Measurements from ENCODE around the gene STEEP1. TPM values are rescaled to one million over a fixed set of nuclear protein-coding genes. Genes with fewer than 3 reads are reported as not detected.

The STEEP1 gene
- total RNA-seq (2014; rRNA removed; shearing (Covaris generic)): 66.6 and 87.6 TPM in 2 replicates

DNA sequence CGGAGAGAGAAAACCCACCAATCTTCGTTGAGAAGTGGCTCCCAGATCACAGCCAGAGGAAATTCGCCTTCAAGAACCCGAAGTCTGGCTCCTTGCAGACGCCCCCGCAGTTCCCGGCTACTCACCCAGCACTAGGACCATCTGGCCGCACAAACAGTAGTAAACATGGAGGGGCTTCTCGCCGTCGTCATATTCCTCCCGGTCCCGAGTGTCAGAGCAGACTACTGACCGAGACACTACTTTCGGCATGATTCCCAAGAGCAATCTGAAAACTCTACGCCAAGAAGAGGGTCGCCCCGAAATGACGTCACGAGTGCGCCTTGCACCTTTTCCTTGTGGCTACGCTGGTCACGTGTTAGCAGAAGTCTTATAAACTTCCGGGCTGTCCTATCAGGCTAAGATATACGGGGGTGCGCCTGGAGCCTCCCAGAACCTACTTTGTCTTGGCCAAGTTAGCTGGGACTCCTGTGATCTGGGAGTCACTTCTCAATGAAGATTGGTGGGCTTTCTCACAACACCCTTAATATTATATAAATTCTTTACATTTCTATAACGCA is at the start of gene STEEP1:
STEEP1 (minus strand) TSS at position 303 of the 557 bp plus-strand sequence; CDS start at position 249, 54 bp downstream.
- DNase-seq (ENCODE audit: low read depth): peak; percentile 98

DNA sequence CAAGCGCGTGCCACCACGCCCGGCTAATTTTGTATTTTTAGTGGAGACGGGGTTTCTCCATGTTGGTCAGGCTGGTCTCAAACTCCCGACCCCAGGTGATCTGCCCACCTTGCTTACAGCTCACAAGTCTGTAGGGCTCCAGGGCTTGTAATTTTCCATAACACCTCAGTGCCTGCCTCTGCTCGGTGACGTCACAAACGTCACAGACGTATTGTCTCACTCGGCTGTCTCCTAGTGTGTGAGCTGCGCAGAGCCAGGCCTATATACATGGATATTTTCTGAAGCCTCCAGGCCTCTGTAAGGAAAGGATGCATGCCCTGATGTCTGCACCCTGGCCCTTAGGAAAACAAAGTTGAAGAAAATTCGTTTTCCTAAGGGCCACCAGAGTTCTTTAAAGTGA is 49.6 kb upstream of the STEEP1 start:
- DNase-seq (ENCODE audit: low read depth): no peak

- DNase-seq (ENCODE audit: low read depth): no peak
Observed at GRCh38 chrX:119607018-119607389, 41.8 kb upstream of the STEEP1 start.

DNA sequence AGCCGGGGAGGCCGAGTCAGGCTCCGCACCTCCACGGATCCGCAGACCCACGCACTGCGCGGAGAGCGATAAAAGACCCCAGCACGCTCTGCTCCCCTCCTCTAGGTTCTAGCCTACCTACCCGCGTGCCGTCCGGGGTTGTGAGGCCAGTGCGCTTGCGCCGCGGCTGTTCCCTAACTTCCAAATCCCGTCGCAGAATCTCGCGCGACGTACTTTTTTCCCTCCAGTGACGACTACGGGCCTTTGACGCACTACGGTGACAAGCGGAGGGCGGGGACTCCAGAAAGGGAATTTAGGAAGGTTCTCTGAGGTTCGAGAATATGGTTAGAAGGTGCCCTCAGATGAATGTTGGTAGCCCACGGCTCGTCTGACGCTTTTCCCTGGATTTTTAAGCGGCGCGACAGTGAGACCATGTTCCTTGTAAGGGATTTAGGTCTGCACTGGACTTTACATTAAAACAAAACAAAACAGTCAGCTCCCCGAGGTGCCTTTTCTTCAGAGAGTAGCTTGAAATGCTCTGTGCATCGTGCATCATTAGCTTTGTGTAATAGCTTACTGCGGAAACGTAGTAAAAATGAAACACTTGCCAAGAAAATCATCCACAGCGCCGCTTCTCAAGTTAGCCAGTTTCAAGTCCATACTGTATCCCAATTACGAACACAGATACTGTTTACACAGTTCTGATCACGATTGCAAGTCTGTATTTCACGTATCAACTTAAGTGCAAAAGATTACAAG is 41.2 kb upstream of the STEEP1 start, which contains the start of gene NKRF:
NKRF (minus strand) TSS at position 145 of the 738 bp plus-strand sequence.
- DNase-seq (ENCODE audit: low read depth): peak; percentile 97

GRCh38 chrX:119605464-119606279 is 40.5 kb upstream of the STEEP1 start:
- DNase-seq (ENCODE audit: low read depth): peak; percentile 31

- no peak for DNase-seq (ENCODE audit: low read depth)
Observed at GRCh38 chrX:119604766-119605463, 39.7 kb upstream of the STEEP1 start.

GRCh38 chrX:119602701-119603255 is 37.6 kb upstream of the STEEP1 start:
- DNase-seq (ENCODE audit: low read depth): peak; percentile 24

GRCh38 chrX:119589810-119590209 is 24.6 kb upstream of the STEEP1 start:
- DNase-seq (ENCODE audit: low read depth): no peak

GRCh38 chrX:119583431-119584059 is 18.3 kb upstream of the STEEP1 start:
- no peak for DNase-seq (ENCODE audit: low read depth)

- no peak for DNase-seq (ENCODE audit: low read depth)
Observed at GRCh38 chrX:119579414-119579813, 14.2 kb upstream of the STEEP1 start.

GRCh38 chrX:119574394-119575266 is 9.4 kb upstream of the STEEP1 start, which contains the start of gene UBE2A:
TSS of gene UBE2A (plus strand) at chrX:119574563. CDS start at chrX:119574712, 149 bp downstream.
- peak; percentile 91 for DNase-seq (ENCODE audit: low read depth)

DNA sequence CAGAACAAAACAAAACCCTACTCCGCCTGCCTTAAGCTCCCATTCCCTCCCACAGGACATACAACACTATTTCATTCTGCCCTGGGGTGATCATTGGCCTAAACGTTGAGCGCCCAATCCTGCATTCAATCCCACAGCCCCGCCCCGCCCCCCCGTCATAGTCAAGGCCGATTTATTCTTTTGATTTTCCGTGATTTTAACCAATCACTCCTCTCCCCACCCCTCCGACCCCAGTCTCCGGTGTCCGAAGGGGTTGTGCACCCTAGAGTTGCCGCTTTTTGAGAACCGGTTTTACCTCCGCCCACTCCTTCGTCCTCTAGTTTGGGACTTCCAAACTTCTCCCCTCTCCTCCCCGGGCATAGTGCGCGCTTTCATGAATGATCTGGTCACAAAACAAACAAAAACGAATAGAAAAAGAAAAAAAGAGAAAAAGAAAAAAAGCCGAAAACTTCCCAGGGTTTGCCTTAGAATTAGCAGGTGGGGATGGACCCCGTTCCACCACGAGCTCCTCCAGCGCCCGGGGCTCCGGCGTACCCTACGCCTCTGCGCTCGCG is 8.7 kb upstream of the STEEP1 start:
- DNase-seq (ENCODE audit: low read depth): peak; percentile 71

GRCh38 chrX:119573222-119573621 is 8.0 kb upstream of the STEEP1 start:
- DNase-seq (ENCODE audit: low read depth): no peak

DNA sequence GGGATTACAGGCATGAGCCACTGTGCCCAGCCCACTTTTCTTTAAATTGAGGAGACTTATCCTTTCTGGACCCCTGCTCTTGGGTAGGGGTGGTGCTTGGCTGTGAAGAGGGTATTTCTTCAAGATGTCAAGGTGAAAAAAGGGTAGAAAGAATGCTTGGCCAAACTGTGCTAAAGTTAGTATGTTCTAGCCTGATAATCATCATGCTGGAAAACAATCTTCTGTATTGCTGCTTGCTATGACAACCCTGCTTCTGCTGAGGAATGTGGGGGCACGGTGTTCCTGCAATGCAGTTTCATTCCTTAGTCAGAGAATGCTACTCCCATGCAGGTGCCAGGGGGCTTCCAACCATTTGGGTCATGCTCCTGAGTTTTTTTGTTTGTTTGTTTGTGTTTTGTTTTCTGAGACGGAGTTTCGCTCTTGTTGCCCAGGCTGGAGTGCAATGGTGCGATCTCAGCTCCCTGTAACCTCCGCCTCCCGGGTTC is 5.2 kb upstream of the STEEP1 start:
- DNase-seq (ENCODE audit: low read depth): no peak

- no peak for DNase-seq (ENCODE audit: low read depth)
Observed at GRCh38 chrX:119552508-119552907, 12.7 kb downstream of the STEEP1 start.

- no peak for DNase-seq (ENCODE audit: low read depth)
Observed at GRCh38 chrX:119549327-119550016, 15.7 kb downstream of the STEEP1 start.

- peak; percentile 90 for DNase-seq (ENCODE audit: low read depth)
Observed at GRCh38 chrX:119541188-119541587, 24.0 kb downstream of the STEEP1 start.

DNA sequence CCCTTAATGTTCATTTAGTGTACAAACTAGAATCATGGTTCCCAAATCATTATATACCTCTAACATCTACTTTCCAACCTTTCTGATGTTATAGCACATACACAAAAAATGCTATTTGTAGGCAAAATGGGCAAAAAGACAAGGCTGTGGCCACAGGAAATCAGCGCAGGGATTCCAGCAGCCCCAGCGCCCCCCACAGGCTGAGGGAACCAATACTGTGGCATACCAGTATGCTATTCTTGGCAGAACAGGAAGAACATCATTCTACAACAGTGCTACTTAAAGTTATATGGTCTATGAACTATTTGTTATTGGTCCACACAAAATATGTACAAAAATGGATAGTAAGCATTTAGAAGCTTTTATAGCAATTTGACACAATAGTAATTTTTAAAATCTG is 25.3 kb downstream of the STEEP1 start:
- DNase-seq (ENCODE audit: low read depth): no peak

DNA sequence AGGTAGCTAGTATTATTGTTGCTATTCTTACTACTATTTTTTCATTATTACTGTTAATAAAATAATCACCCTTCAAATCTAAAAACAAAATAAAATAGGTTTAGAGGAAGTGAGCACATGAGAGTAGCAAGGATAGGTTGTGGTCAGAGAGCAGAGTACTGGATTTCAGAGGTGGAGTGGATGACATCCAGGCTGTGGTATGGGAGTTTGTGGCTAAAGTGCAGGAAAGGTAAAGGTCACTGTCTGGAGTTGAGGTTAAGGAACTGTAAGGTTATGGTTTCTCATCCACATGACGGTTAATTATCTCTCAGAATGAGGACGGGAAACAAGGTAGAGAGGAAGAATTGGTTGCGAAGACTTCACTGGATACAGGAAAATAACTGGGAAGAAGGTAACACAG is 27.7 kb downstream of the STEEP1 start:
- peak; percentile 24 for DNase-seq (ENCODE audit: low read depth)

Data from M059J (cell line).